GM18909 (cell line): ENCODE results near the gene FOSL2.
A peak's percentile ranks its signal among the peaks of the same experiment; 100 is the strongest.
"Not testable (repeated sequence)": the region's sequence is repeated elsewhere in the genome, so short reads cannot be mapped to it uniquely, and the experiment has no call there.

Source experiments
- ATAC-seq: cut with Tn5 transposase; IDR thresholded peaks from one replicate; pipeline ENCODE4 v1.9.1; 2021; ENCODE audit warnings: mild to moderate bottlenecking; ENCODE audit not compliant: unreplicated experiment, poor library complexity

The FOSL2 gene

DNA sequence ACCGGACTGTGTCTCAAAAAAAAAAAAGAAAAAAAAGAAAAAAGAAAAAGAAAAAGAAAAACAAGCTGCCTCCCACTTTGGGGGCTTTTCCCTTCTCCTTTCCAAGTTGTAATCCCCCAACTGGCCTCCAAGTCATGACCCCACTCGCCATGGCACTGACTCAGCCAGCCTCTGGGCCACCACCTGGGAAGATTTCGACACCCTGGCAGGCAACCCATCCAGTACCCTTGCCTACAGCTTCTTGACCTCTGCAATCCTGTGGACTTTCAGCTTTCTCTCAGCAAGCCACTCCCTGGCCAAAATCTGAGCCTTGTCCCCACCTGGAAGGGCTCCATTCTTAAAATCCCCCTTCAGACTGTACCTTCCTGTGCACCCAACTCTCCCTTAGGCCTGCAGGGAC is 22.3 kb upstream of the FOSL2 start:
- no peak for ATAC-seq

- ATAC-seq = not testable (repeated sequence)
Measured at GRCh38 chr2:28371728-28372127, 20.9 kb upstream of the FOSL2 start.

- no peak for ATAC-seq
Measured at GRCh38 chr2:28373854-28374253, 18.8 kb upstream of the FOSL2 start.

- ATAC-seq = no peak
Measured at GRCh38 chr2:28374331-28374730, 18.3 kb upstream of the FOSL2 start.

GRCh38 chr2:28375236-28375635 is 17.4 kb upstream of the FOSL2 start:
- no peak for ATAC-seq

- ATAC-seq = no peak
Measured at GRCh38 chr2:28375742-28376631, 16.7 kb upstream of the FOSL2 start.

- no peak for ATAC-seq
Measured at GRCh38 chr2:28377195-28377816, 15.4 kb upstream of the FOSL2 start.

- ATAC-seq = no peak
Measured at GRCh38 chr2:28377984-28378678, 14.5 kb upstream of the FOSL2 start.

DNA sequence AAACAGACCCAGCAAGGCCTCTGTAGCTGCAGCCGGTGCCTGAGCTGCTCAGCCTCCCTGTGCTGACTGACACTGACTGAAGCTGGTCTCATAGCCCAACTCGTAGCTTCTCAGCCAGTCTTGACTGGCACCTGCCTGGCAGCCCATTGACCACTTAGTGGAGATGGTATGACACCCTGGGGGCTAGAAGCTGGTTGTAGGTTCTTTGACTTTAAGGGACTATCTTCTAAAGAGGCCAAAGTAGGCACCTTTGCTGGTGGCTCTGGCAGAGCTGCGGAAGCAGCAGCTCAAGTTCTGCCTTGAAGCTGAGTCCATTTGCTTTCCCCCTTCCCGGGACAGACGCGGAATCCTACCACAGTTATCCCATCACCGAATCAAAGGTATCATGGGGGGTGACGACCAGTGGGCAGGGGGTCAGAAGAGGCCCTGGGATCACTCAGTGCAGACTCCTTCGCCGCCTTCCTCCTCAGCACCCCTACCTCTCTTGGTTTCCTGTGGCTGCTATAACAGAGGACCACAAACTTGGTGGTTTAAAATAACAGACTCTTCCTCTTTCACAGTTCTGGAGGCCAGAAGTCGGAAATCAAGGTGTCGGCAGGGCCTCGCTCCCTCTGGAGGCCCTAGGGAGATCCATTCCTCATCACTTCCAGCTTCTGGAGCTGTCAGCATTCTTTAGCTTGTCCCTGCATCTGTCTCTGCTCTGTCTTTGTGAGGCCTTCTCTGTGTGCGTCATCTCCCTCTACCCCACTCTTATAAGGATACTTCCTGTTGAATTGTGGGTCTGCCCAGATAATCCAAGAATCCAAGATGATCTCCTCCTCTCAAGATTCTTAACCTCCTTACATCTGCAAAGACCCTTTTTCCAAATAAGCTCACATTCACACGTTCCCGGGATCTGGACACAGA is 13.7 kb upstream of the FOSL2 start:
- peak; percentile 46 for ATAC-seq

DNA sequence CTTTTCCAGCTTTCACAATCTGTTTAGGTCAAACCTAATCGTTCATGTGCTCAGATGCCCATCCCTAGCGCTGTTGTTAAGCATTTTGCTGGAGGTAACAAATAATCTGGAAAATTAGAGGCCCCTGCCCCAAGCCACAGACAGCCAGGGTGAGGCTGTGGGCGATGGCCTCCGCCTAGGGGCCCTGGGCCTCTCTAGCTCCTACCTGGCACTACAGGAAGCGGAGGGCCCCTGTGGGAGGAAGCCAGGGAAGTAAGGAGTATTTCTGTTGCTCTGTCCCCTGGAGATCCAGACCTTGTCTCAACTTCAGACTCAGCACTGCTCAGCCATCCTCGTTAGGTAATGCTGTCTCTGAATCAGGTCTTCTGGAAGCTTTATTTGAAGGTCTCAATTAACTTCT is 12.4 kb upstream of the FOSL2 start:
- no peak for ATAC-seq

DNA sequence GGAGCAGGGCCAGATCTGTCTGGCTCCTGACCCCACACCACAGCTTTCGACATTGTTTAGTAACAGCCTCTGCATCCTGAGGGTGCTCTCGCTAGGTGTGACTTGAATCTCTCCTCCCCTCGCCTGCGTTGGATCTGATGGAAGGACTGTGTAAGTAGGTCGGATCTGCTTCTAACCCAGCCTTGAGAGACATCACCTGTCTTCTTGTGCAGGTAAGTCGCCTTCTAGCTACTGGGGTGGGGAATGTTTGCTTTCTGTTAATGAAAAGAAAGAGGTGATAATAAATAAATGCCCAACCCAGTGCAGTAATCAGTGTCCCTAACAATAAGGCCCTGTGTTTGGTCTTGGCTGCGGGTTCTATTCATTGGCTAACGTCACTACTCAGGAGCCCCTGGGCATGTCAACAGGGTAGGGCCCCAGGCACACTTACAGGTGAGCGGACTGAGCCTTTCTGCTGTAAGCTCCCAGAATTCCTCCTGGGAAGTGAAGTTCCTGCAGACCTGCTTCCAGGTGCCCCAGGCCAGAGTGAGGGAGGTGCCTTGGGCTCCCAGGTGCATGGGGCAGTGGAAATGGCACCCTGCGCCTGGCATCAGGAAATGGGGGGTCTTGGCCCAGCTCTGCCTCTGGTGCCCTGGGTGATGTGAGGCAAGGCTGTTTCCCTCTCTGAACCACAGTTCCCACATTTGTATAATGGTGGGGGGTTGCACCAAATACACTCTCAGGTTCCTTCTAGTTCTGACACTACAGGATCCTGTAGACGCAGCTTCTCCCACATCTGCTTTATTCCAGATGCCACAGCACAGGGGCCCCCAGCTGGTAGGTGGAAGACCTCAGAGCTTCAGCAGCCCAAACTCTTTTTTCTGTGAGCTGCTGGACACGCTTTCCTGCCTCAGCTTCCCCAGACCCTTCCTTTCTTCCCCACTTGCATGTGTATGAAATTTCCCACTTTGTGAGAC is 11.2 kb upstream of the FOSL2 start:
- ATAC-seq = no peak

GRCh38 chr2:28382755-28383154 is 9.9 kb upstream of the FOSL2 start:
- ATAC-seq = no peak

- no peak for ATAC-seq
Measured at GRCh38 chr2:28387082-28387960, 5.3 kb upstream of the FOSL2 start.

DNA sequence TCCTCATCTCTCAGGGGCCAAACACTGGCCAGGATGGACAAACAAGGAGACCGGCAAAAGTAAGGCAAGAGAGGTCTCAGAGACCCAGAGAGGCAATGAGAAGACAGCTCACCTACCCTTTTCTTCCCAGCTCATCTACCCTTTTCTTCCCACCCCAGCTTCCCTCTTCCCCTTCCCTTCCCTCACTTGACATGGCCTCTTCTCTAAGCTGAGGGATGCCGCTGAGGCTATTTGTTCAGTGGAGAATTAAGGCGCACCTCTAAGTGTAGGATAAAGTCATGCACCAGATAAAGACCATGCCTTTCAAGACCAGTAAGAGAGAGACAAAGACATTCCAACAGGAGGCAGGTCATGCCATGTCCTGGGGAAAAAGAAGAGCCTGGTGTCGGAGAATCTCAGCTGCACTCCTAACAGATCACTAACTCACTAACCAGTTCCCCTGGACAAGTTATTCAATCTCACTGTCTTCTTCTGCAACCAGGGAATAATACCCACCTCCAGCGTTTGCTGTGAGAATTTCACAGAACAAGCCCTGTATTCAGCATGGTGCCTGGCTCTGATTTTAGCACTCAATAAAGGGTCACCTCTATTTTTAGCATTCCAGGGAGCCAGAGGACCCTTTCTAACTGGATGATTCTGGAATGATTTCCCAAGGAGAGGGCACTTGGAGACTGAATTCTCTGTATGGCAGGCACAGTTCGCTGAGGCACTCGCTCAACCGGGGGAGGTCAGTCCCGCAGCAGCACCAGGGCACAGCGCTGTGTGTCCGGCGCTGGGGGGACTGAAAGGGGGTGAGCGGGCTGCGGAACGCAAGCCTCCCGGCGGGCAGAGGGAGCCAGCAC is 3.0 kb upstream of the FOSL2 start:
- no peak for ATAC-seq

DNA sequence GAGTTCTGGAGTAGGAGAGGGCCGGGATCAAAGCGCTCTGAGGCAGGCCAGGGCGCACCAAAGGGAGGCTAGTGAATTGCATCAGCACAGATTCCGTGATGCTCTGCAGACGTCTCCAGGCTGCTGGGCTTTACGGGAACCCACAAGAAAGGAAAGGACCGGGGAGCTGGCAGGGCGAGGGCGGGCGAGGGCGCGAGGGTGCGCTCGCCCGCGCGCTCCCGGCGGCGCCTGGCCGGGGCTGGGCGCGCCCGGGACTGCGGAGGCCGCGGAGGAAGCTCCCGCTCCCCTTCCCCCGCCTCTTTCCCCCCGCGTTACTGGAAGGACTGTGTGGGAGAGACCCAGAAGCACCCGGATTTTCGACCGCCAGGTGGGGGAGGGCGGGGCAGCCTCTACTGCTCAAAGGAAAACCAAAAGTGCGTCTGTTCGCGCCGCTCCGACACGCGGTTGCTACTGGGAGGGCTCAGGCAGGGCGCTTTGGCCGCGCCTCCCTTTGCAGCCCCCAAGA is 2.4 kb upstream of the FOSL2 start:
- ATAC-seq = peak; percentile 24

DNA sequence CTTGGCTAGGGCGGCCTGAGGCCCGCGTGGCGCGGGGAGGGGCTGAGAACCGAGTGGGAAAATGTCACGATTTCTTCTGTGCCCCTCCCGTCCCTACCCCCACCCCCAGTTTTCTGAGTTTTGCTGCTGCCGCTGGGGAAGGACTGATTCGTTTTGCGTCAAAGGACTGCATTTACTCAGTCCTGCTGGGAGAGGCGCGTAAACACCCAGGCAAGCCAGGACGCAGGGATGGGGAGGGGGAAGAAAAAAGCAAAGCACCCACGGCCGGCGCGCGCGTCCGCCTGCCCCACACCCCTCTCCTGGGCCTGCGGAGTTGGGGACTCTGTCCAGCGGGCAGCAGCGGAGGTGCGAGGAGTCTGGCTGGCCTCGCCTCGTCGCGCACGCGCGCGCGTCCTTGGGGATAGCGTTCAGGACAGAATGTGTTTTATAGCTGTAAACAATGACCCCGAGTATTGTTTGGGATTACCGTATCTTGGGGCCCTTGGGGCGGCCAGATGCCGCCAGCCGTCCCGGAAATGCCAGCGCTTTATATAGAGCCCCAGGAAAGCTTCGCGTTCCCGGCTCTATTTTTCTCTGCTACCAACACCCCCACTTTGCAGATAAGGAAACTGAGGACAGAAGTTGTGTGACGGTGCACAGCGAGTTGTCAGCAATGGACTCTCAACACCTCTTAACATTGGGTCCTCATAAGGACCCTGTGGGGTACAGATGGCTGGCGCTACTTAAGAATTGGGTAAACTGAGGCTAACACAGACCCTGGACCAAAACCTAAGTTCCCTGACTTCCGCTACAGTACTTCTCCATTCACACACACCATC is 1.7 kb upstream of the FOSL2 start:
- no peak for ATAC-seq
